Immature natural killer cell (primary cell): Measurements from ENCODE around the gene NIN. TPM values are rescaled to one million over a fixed set of nuclear protein-coding genes. Genes with fewer than 3 reads are reported as not detected.

Experiments used
- DNase-seq, 3 donors: peaks; one replicate each; pipeline ENCODE4 v3.0.0; 2022; ENCODE audit warnings: mixed read lengths in 1 of 3
- H3K27ac Mint-ChIP-seq, 6 donors: one replicate each; pipeline ENCODE4 v1.8.0; 2020; ENCODE audit warnings: mixed read lengths in 6 of 6, mild to moderate bottlenecking in 5 of 6, inconsistent platforms in 4 of 6, moderate library complexity in 3 of 6
- H3K27me3 Mint-ChIP-seq, 3 donors: one replicate each; pipeline ENCODE4 v1.8.0; 2020 to 2021; ENCODE audit warnings: low read depth in 3 of 3, mild to moderate bottlenecking in 3 of 3, mixed read lengths in 3 of 3, moderate library complexity in 3 of 3, inconsistent platforms in 1 of 3
- H3K36me3 Mint-ChIP-seq, 3 donors: one replicate each; pipeline ENCODE4 v1.8.0; 2020; ENCODE audit warnings: mixed read lengths in 3 of 3, inconsistent platforms in 2 of 3, mild to moderate bottlenecking in 2 of 3
- H3K4me1 Mint-ChIP-seq, 2 donors: one replicate each; pipeline ENCODE4 v1.8.0; 2020; ENCODE audit warnings: inconsistent platforms in 2 of 2, mild to moderate bottlenecking in 2 of 2, mixed read lengths in 2 of 2, moderate library complexity in 1 of 2
- H3K4me3 Mint-ChIP-seq, 5 donors: one replicate each; pipeline ENCODE4 v1.8.0; 2020; ENCODE audit warnings: mild to moderate bottlenecking in 5 of 5, mixed read lengths in 5 of 5, inconsistent platforms in 3 of 5, moderate library complexity in 3 of 5
- H3K9me3 Mint-ChIP-seq, 6 donors: one replicate each; pipeline ENCODE4 v1.8.0; 2020; ENCODE audit warnings: mild to moderate bottlenecking in 6 of 6, mixed read lengths in 6 of 6, inconsistent platforms in 4 of 6, moderate library complexity in 3 of 6
- polyA plus RNA-seq, 3 donors: library from polyadenylated mRNA; unstranded; fragments of 300-500 nt; fragmentation: Illumina TruSeq; gene quantifications; one replicate each; pipeline ENCODE4 v1.2.3, GENCODE V29; 2021

The NIN gene
- polyA plus RNA-seq, 3 donors from 2014 or later, result 8.4 to 43.3 (median 9.7) TPM

DNA sequence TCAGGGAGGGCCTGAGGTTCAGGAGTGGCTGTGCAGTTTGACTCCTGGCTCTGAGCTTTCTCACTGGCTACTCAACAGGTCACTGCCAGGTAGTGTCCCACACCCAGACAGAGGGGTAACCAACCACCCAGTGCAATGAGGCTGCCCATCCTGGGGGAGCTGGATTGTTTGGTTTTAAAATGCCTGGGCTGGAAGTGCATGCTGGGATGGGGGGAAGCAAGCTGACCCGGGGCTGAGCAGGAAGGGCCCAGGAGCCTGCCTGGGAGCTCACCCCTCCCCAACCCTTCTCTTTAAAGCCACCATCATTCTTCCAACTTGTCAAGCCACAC is 28.3 kb upstream of the NIN start:
- Mint-ChIP-seq H3K36me3 (no peaks in the 10 kb centered on the region), H3K9me3 (no peaks in the 10 kb centered on the region), H3K27ac (no peak overlapping the region), H3K4me1 (peaks cover 10 to 15% of the 10 kb centered on the region in 2 donors), H3K4me3 (peak overlapping the region; percentile 64 to 94 (median 91)), H3K27me3 (peaks cover 0 to 9% (median 2%) of the 10 kb centered on the region in 3 donors)
- DNase-seq, result no peak

DNA sequence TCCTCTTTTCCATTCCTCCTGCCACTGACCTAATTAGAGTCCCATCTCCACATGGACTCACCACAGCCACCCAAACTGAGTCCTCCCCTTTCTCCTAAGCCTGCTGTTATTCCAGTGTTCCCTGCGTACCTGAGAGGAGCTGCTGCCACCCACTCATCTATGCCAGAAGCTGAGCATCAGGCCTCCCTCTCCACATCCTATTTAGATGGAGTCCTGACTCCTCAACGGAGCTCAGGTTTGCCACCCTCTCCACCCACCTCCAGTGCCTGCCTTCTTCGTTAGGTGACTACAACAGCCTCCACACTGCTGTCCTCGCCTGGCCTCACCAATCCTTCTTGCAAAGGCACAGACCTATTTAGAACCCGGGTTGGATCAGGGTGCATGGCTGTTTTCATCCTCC is 25.7 kb upstream of the NIN start:
- peaks cover 2 to 9% (median 4%) of the 10 kb centered on the region in 3 donors for H3K27me3 Mint-ChIP-seq
- H3K4me1 Mint-ChIP-seq, result peaks cover 10 to 15% of the 10 kb centered on the region in 2 donors
- H3K4me3 Mint-ChIP-seq, result no peak overlapping the region
- DNase-seq, result no peak
- H3K9me3 Mint-ChIP-seq, result no peaks in the 10 kb centered on the region
- H3K36me3 Mint-ChIP-seq, result no peaks in the 10 kb centered on the region
- no peak overlapping the region for H3K27ac Mint-ChIP-seq

DNA sequence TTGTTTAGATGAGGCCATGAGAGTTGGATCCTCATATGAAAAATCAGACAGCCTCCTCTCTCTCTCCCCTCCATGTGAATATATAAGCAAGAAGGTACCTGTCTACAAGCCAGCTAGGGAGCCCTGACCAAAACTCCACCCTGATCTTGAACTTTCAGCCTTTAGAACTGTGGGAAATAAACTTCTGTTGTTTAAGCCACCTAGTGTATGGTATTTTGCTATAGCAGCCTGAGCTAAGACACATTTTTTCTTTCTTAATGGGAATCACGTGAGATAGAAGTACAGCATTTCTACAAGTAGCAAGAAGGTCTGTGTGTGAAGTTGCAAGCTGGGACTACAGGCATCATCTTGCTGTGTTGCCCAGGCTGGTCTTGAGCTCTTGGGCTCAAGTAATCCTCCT is 24.6 kb upstream of the NIN start:
- H3K36me3 Mint-ChIP-seq, result no peaks in the 10 kb centered on the region
- H3K27me3 Mint-ChIP-seq, result peaks cover 2 to 11% (median 4%) of the 10 kb centered on the region in 3 donors
- H3K4me3 Mint-ChIP-seq, result no peak overlapping the region
- no peak overlapping the region for H3K27ac Mint-ChIP-seq
- no peak for DNase-seq
- H3K9me3 Mint-ChIP-seq, result no peaks in the 10 kb centered on the region
- H3K4me1 Mint-ChIP-seq, result peaks cover 10 to 13% of the 10 kb centered on the region in 2 donors

DNA sequence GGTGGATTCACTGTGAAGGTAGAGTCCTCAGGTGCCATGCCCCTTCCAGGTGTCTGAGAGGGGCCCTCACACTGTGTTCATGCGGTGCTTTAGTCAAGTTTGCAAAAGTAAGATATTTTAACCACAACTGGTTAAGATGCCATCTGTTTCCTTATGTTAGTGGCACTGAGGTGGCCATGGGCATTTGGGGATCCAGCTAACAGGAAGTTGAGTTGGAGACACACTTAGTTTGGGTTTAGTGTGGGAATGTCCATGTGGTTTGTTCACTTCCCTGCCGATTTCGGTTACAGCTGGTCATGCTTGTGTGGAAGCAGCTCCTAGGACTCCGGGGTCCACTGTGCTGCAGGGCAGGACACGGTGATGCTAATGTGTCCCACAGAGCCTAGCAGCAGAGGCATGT is 23.6 kb upstream of the NIN start:
- no peak for DNase-seq
- Mint-ChIP-seq H3K27ac (no peak overlapping the region), H3K4me3 (no peak overlapping the region), H3K27me3 (peaks cover 2 to 10% (median 4%) of the 10 kb centered on the region in 3 donors), H3K9me3 (no peaks in the 10 kb centered on the region), H3K36me3 (no peaks in the 10 kb centered on the region), H3K4me1 (peaks cover 3 to 4% of the 10 kb centered on the region in 2 donors)

DNA sequence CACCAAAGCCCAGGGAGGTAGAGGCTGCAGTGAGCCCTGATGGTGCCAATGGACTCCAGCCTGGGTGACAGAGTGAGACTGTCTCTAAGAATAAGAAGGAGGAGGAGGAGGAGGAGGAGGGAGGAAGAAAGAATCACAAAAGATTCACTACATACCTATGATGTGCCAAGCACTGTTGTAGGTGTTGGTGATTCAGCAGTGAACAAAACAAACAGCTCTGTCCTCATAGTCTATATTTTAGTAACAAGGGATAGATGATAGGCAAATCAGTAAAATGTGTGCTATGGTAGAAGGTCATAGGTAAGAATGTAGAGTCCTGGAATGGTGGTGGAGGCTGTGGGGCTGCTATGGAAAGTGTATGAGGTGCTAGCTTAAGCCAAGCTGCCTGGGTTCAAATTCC is 22.9 kb upstream of the NIN start:
- Mint-ChIP-seq H3K4me3 (no peak overlapping the region), H3K4me1 (no peaks in the 10 kb centered on the region), H3K27ac (no peak overlapping the region), H3K36me3 (no peaks in the 10 kb centered on the region), H3K27me3 (peaks cover 2 to 10% (median 4%) of the 10 kb centered on the region in 3 donors), H3K9me3 (no peaks in the 10 kb centered on the region)
- DNase-seq, result no peak

DNA sequence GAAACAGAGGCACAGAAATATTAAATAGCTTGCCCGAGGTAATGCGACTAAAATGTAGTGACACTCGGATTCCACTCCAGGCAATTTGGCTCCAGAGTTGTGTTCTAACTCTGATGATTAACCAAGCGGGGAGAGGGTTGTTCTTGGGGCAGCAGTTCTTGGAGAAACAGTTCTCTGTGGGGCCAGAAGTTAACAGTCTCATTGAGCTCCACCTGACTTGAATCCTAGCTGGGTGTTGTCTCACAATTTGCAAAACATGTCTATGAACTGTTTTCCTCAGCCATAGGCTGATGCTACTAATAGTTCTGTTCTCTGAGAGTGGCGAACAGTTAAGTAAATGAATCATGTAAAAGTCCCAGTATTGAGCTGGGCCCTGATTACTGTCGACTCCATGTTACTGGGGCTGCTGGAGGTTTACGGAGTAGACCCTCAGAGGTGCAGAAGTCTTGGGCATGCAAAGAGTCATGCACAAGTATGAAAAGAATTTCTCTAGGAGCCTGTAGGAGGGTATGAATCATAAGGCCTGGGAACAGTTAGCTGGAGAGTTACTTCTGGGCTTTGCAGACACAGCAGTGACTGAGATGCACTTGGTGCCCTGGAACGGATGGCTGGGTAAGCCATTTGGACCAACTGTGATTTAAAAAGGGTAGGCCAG is 15.4 kb upstream of the NIN start:
- Mint-ChIP-seq H3K27me3 (peaks cover 0 to 2% (median 2%) of the 10 kb centered on the region in 3 donors), H3K27ac (no peak overlapping the region), H3K9me3 (no peaks in the 10 kb centered on the region), H3K4me3 (no peak overlapping the region), H3K4me1 (no peaks in the 10 kb centered on the region), H3K36me3 (no peaks in the 10 kb centered on the region)
- no peak for DNase-seq

DNA sequence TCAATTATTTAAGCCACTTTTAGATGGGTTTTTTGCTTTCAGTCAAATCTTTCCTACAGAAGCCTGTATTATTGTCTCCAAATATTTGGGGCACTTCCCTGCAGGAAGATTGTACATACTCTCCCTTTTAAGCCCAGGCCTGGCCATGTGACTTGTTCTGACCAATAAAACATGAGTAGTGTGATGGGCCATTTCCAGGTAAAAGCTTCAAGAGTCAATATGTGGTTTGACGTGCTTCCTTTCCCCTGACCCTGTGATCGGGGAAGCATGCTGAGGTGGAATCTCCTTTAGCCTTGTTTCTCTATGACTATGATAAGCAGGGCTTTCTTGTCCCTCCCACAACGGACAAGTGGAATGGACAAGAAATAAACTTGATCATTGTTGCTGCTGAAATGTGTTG is 14.2 kb upstream of the NIN start:
- peaks cover 0 to 5% (median 0%) of the 10 kb centered on the region in 3 donors for H3K27me3 Mint-ChIP-seq
- H3K27ac Mint-ChIP-seq, result no peak overlapping the region
- no peaks in the 10 kb centered on the region for H3K36me3 Mint-ChIP-seq
- no peak overlapping the region for H3K4me3 Mint-ChIP-seq
- H3K4me1 Mint-ChIP-seq, result no peaks in the 10 kb centered on the region
- DNase-seq, result no peak
- no peaks in the 10 kb centered on the region for H3K9me3 Mint-ChIP-seq

DNA sequence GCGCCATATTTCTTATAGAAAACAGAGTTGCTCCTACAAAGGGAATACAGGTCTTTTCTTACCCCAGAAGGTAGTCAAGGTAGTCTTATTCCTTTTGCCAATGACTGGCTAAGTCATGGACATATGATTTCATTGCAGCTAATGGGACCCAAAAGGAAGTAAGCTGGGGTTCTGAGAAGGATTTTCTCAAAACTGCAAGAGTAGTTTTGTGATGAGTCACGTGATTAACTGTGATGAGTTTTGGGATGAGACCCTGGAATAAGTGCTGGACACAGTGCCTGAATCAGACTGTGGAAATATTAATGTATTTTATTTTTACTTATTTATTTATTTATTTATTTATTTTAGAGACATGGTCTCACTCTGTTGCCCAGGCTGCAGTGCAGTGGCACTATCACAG is 13.4 kb upstream of the NIN start:
- Mint-ChIP-seq H3K4me3 (no peak overlapping the region), H3K36me3 (no peaks in the 10 kb centered on the region), H3K9me3 (no peaks in the 10 kb centered on the region), H3K27ac (no peak overlapping the region), H3K27me3 (peaks cover 0 to 5% (median 0%) of the 10 kb centered on the region in 3 donors), H3K4me1 (no peaks in the 10 kb centered on the region)
- no peak for DNase-seq

DNA sequence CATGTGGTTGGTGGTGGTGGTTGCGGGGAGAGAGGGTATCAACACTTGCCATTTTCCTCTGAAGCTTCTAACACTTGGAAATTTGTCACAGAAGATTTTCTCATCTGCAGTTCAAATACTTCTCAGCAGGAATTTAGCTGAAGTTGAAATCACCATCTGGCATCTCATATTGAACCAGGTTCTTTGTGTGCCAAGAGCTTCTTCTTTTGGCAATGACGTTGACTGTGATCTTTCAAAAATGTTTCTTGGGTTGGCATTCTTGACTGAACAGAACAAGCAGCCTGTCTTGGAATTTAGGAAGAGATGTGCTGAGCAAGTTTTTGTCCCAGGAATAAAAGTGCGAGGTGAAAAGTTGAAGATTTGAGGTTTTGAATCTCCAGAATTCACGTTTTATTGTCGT is 8.7 kb upstream of the NIN start:
- DNase-seq, result no peak
- Mint-ChIP-seq H3K4me3 (no peak overlapping the region), H3K36me3 (no peaks in the 10 kb centered on the region), H3K4me1 (peaks cover 7 to 8% of the 10 kb centered on the region in 2 donors), H3K27ac (no peak overlapping the region), H3K27me3 (peaks cover 2 to 10% (median 2%) of the 10 kb centered on the region in 3 donors), H3K9me3 (no peaks in the 10 kb centered on the region)

DNA sequence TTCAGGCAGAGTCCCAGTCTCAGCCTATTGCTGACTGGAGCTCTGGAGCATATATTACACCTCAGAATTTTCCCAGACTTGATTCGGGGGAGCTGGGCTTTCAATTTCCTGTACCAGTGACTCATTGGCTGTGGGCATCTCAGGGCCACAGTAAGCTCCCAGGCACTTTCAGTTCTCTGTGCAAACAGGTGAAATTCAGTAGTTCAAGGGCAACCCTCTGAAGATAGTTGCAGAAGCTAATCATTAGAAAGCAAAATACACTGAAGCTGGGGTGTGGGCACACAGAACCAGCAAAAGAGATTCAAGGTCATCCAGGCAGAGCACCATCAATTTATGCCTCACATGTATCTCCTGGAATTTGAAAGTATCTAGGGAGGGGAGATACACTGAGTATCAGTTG is 8.1 kb upstream of the NIN start:
- no peak overlapping the region for H3K4me3 Mint-ChIP-seq
- peaks cover 2 to 10% (median 2%) of the 10 kb centered on the region in 3 donors for H3K27me3 Mint-ChIP-seq
- H3K36me3 Mint-ChIP-seq, result no peaks in the 10 kb centered on the region
- no peaks in the 10 kb centered on the region for H3K9me3 Mint-ChIP-seq
- no peak for DNase-seq
- H3K4me1 Mint-ChIP-seq, result peaks cover 7 to 8% of the 10 kb centered on the region in 2 donors
- no peak overlapping the region for H3K27ac Mint-ChIP-seq

DNA sequence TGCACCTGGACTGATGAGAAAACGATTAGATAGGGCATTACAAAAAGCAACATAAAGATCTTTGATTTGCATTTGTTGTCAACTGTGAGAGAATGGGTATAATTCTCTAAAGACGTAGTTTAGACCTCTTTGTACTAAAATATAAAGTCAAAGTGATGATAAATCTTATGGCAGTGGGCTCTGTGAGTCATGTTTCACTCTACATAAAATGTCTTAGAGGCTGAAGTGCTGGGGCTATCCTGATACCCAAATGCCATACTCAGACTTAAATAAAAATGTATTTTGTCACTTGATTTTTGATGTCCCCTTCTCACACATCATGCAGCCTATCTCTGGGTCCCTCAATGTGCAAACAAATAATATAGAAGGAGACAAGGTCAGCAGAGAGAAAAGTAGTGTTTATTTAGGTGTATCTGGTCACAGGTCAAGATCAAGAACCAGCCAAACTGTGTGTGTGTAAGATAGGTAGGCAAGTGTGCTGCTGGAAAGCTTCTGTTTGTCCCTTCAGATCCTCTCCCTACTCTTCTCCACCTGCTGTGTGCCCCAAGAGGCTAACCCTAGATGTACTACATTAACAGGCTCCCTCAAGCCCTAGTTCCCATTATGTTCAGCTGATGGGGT is 7.0 kb upstream of the NIN start:
- DNase-seq, result no peak
- no peak overlapping the region for H3K4me3 Mint-ChIP-seq
- H3K27me3 Mint-ChIP-seq, result peaks cover 2 to 10% (median 2%) of the 10 kb centered on the region in 3 donors
- H3K27ac Mint-ChIP-seq, result no peak overlapping the region
- no peaks in the 10 kb centered on the region for H3K36me3 Mint-ChIP-seq
- H3K4me1 Mint-ChIP-seq, result peaks cover 7 to 8% of the 10 kb centered on the region in 2 donors
- no peaks in the 10 kb centered on the region for H3K9me3 Mint-ChIP-seq

DNA sequence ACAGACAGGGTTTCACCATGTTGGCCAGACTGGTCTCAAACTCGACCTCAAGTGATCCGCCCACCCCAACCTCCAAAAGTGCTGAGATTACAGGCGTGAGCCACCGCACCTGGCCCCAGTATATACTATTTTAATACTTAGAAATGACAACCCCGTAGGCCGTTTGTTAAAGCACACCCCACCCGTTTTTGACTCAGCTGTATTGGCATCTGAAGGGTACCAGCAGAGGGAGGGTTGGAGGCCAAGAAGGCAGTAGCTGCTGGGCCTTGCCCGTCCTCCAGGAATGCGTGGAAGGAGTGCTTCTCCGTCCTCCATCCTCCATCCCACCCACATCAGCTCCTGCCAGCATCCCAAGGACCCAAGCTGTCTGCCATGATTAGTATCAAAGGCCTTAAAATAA is 6.3 kb upstream of the NIN start:
- Mint-ChIP-seq H3K4me3 (no peak overlapping the region), H3K4me1 (peaks cover 8 to 13% of the 10 kb centered on the region in 2 donors), H3K27ac (no peak overlapping the region), H3K9me3 (no peaks in the 10 kb centered on the region), H3K27me3 (peaks cover 2 to 10% (median 7%) of the 10 kb centered on the region in 3 donors), H3K36me3 (no peaks in the 10 kb centered on the region)
- DNase-seq, result no peak

DNA sequence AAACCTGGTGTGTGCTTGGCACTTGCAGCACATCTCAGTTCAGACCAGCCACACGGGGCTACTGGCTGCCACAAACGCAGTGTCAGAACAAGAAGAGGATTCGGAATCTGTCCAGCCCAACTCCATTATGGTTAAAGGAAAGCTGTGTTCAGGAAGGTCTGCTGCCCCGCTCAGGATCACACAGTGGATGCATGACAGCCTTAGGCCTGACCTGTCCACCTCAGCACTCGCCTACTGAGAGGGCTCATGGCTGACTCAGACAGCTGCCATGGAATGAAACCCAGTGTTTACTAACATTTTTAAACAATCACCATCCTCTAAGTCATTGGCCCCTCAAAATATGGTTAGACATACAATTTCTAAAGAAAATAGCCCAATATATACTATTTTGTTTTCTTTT is 5.6 kb upstream of the NIN start:
- DNase-seq, result no peak
- H3K4me3 Mint-ChIP-seq, result no peak overlapping the region
- H3K36me3 Mint-ChIP-seq, result no peaks in the 10 kb centered on the region
- H3K4me1 Mint-ChIP-seq, result peaks cover 14 to 21% of the 10 kb centered on the region in 2 donors
- H3K9me3 Mint-ChIP-seq, result no peaks in the 10 kb centered on the region
- no peak overlapping the region for H3K27ac Mint-ChIP-seq
- H3K27me3 Mint-ChIP-seq, result peaks cover 2 to 10% (median 7%) of the 10 kb centered on the region in 3 donors

DNA sequence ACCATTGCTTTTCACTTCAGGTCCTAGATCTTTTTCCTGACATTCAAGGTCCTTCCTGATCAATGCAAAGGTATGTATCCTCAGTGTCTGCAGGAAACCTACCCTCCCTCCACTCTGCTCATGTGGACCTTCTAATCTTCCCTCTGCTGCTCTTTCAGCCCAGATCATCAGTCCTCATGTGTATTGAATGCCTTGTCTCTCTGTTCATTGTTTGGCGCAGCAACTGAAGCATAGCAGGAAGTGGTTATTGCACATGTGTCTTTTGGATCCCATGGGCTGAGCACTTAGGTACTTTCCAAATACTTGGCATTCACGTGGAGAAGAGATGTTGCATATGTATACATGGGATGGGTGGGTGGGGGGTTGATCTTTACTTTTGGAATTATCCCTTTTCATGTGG is 4.3 kb upstream of the NIN start:
- no peaks in the 10 kb centered on the region for H3K36me3 Mint-ChIP-seq
- H3K4me1 Mint-ChIP-seq, result peaks cover 17 to 23% of the 10 kb centered on the region in 2 donors

DNA sequence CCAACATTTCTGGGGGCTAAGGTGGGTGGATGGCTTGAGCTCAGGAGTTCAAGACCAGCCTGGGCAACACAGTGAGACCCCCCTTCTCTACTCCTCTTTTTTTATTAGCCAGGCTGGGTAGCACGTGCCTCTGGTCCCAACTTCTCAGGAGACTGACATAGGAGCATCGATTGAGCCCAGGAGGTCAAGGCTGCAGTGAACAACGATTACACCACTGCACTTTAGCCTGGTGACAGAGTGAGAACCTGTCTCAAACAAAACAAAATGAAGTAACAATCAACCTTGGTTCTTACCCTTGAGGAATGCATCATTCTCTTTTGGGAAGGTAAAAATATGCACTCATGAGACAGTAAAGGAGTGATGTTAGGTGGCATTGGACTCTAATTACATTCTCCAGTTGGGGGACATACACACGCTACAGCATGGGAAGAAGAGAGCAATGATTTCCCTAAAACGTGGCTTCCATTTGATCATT is 3.9 kb upstream of the NIN start:
- Mint-ChIP-seq H3K9me3 (no peaks in the 10 kb centered on the region), H3K4me1 (peaks cover 19 to 27% of the 10 kb centered on the region in 2 donors), H3K27ac (no peak overlapping the region), H3K36me3 (no peaks in the 10 kb centered on the region), H3K4me3 (no peak overlapping the region), H3K27me3 (peaks cover 2 to 11% (median 10%) of the 10 kb centered on the region in 3 donors)
- no peak for DNase-seq

More for the DNA sequence above, 4.3 kb upstream of the NIN start:
- Mint-ChIP-seq H3K4me3 (no peak overlapping the region), H3K27ac (no peak overlapping the region), H3K9me3 (no peaks in the 10 kb centered on the region), H3K27me3 (peaks cover 2 to 10% (median 9%) of the 10 kb centered on the region in 3 donors)
- no peak for DNase-seq
